Measurements from ENCODE around the gene VPS54.

- TF ChIP-seq CTCF (IDR thresholded peaks at IDR 0.05) (no peak), POLR2AphosphoS5 (IDR thresholded peaks at IDR 0.05) (no peak), POLR2A (IDR thresholded peaks at IDR 0.05) (no peak)
Measured at GRCh38 chr2:63990072-63990471, 29.2 kb downstream of the VPS54 start.
